NK-92 (cell line): ENCODE measurements around the gene P2RY12.
"Not testable (repeated sequence)": the region's sequence is repeated elsewhere in the genome, so short reads cannot be mapped to it uniquely, and the experiment has no call there.

Source experiments
- DNase-seq: peaks from one replicate; lab custom pipeline; 2025; ENCODE audit not compliant: unreplicated experiment; lab: John Stamatoyannopoulos, UW

The P2RY12 gene

GRCh38 chr3:151393146-151393830 lies 8.7 kb upstream of the P2RY12 start:
- no peak for DNase-seq

GRCh38 chr3:151392191-151392590 lies 7.6 kb upstream of the P2RY12 start:
- DNase-seq = not testable (repeated sequence)

- no peak for DNase-seq
Measured at GRCh38 chr3:151391720-151392119, 7.2 kb upstream of the P2RY12 start.

- no peak for DNase-seq
Measured at GRCh38 chr3:151387842-151388241, 3.3 kb upstream of the P2RY12 start.

- DNase-seq = no peak
Measured at GRCh38 chr3:151387432-151387831, 2.9 kb upstream of the P2RY12 start.

GRCh38 chr3:151386056-151386455 lies 1.5 kb upstream of the P2RY12 start:
- no peak for DNase-seq

- no peak for DNase-seq
Measured at GRCh38 chr3:151383956-151384355, 597 bp downstream of the P2RY12 start.

GRCh38 chr3:151383111-151383510 lies 1.4 kb downstream of the P2RY12 start:
- DNase-seq = no peak

GRCh38 chr3:151382671-151383070 lies 1.9 kb downstream of the P2RY12 start:
- DNase-seq = no peak

GRCh38 chr3:151379083-151379734 lies 5.3 kb downstream of the P2RY12 start:
- DNase-seq = no peak

GRCh38 chr3:151377768-151378385 lies 6.7 kb downstream of the P2RY12 start:
- no peak for DNase-seq

GRCh38 chr3:151372063-151372820 lies 12.3 kb downstream of the P2RY12 start:
- no peak for DNase-seq

- no peak for DNase-seq
Measured at GRCh38 chr3:151371526-151371925, 13.0 kb downstream of the P2RY12 start.

- no peak for DNase-seq
Measured at GRCh38 chr3:151367448-151367847, 17.1 kb downstream of the P2RY12 start.

GRCh38 chr3:151366993-151367392 lies 17.6 kb downstream of the P2RY12 start:
- no peak for DNase-seq

- no peak for DNase-seq
Measured at GRCh38 chr3:151362751-151363174, 21.8 kb downstream of the P2RY12 start.

GRCh38 chr3:151357463-151357850 lies 27.1 kb downstream of the P2RY12 start:
- DNase-seq = no peak

- DNase-seq = no peak
Measured at GRCh38 chr3:151356794-151357462, 27.6 kb downstream of the P2RY12 start.

GRCh38 chr3:151351648-151352047 lies 32.9 kb downstream of the P2RY12 start:
- DNase-seq = no peak

- DNase-seq = no peak
Measured at GRCh38 chr3:151351219-151351618, 33.3 kb downstream of the P2RY12 start.

GRCh38 chr3:151350656-151351055 lies 33.9 kb downstream of the P2RY12 start:
- DNase-seq = no peak
